ENCODE results near the gene EPSTI1. TPM values are rescaled to one million over a fixed set of nuclear protein-coding genes. Genes with fewer than 3 reads are reported as not detected.

Gene EPSTI1
- total RNA-seq, 1 donor from 2014 or later: 121 TPM

DNA sequence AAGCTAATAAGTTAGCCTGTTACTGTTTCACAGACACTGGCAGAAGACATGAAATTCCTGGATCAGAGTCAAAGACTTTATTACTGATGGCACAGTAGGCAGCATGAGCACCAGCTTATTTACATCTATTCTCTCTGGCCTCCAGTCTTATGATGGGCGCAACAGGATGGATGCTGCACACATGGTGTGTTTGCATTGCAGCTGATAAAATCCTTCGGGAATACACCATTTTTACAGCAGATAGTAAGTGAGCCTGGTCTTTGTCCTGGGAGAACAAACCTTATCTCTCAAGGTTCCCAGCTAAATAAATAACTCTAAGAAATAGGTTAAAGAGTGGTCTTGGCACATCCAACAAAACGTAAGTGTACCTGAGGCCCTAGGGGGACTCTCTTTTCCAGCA, 16.0 kb downstream of the EPSTI1 start:
- intact Hi-C loops (cut with micrococcal nuclease): no loop called here

GRCh38 chr13:42973581-42973980, 18.5 kb downstream of the EPSTI1 start:
- intact Hi-C loops (cut with micrococcal nuclease): no loop called here

- intact Hi-C loops (cut with micrococcal nuclease): no loop called here
These were observed 20.2 kb downstream of the EPSTI1 start for GRCh38 chr13:42971691-42972347.

DNA sequence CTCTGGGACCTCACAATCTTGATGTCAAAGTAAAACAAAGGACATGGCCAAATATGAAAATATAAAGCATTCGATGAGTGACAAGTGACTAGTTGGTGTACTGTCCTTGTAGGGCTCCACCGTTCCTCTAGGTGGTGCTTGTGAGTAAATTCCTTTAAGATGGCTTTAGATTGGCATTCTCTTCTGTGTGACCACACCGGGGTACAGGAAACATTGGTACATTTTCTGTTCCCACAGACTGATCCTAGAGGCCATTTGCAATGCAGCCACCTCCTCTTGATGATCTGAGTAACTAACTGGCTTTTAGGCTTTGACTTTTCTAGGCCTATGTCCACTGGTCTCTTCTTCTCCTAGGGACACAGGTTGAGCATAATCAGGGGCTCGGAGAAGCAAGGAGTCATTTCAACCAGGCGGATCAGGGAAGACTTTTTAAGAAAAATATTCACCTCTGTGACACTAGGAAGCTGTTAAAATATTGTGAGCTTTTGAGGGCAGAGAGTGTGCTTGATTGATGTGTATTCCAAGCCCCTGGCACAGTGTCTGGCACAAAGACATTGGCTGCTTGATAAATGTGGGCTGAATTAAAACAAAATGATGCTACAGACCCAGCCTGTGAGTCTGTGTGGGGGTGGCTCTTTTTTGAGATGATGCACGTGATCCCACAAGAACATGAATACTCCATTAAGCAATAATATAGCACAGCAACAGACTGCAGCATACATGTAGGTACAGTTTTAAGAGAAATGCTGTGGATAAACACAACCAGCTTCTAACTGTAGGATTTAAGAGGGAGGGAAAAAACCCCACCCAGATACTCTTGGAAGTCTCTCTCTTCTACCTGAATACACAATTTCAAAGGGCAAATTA, 21.0 kb downstream of the EPSTI1 start:
- intact Hi-C loops (cut with micrococcal nuclease): loop anchor here (1.0 kb wide), 3 partner anchors 19 to 903 kb away; no protein-coding TSS in a partner anchor

DNA sequence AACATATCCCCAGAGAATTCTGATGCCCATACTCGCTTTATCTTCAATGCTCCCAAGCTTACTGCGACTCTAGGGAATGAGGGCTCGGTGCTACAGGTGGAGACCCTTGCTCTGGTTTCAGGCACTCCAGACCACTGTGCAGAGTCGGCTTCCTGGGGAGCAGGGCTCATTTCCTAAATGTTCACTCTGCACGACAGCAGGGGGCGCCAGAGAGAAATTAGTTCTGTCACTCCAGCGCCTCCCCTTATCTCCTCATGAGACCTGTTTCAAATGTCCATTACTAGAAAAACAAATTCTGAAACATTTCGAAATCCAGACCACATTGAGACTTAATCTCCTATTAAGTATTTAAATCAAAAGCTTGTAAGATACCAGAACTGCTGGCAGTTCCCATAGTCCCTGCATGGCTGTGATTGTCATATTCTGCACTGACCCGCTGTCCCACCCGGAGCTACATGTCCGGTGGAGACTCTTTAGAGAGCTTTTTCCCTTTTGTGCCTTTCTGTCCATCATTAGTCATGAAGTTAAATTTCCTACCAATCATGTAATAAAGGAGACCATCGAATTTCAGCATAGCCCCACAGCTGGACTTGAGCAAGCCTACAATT, 22.4 kb downstream of the EPSTI1 start:
- intact Hi-C loops (cut with micrococcal nuclease): loop anchor here (1.0 kb wide), 8 partner anchors 21 to 905 kb away; partner anchors contain the start of gene DNAJC15

- intact Hi-C loops (cut with micrococcal nuclease): loop anchor here (1.0 kb wide), 5 partner anchors 54 to 835 kb away; partner anchors contain the start of gene DNAJC15
These were observed 23.1 kb downstream of the EPSTI1 start for GRCh38 chr13:42968906-42969305.

DNA sequence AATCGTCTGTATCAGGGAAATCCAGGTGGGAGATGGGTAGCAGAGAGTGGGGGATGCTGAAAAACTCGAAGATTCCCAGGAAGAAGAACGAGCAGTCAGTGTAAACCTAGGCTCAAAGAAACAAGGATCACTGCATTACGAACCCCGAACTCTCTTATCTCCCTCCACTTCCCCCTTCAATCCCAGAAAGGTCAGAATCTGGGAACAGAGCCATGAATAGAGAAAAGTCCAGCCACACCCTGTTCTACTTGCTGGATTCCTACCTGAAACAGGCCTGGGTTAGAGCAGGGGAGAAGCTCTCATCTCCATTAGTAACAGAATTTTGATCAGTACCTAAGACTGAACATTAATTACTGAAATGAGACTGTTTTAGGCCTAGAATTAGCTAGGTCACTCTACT, 24.4 kb downstream of the EPSTI1 start:
- intact Hi-C loops (cut with micrococcal nuclease): no loop called here

- intact Hi-C loops (cut with micrococcal nuclease): no loop called here
These were observed 26.8 kb downstream of the EPSTI1 start for GRCh38 chr13:42965281-42965680.

GRCh38 chr13:42964761-42965161, 27.3 kb downstream of the EPSTI1 start:
- intact Hi-C loops (cut with micrococcal nuclease): no loop called here

DNA sequence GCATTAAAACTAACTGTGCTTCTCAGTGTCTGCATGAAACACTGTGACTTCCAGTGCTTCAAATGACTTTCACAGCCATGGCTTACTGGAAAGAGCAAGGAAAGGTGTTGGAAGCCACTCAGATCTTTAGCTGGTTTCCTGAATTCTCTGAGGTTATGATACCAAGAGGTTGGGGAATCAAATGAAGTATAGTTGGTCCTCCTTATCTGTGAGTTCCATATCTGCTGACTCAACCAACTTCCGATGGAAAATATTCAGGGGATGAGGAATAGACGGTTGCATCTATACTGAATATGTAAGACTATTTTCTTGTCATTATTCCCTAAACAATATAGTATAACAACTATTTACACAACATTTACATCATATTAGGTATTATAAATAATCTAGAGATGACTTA, 32.4 kb downstream of the EPSTI1 start:
- intact Hi-C loops (cut with micrococcal nuclease): no loop called here

GRCh38 chr13:42957881-42958280, 34.2 kb downstream of the EPSTI1 start:
- intact Hi-C loops (cut with micrococcal nuclease): no loop called here

- intact Hi-C loops (cut with micrococcal nuclease): no loop called here
These were observed 41.9 kb downstream of the EPSTI1 start for GRCh38 chr13:42950181-42950580.

GRCh38 chr13:42947925-42948324, 44.1 kb downstream of the EPSTI1 start:
- intact Hi-C loops (cut with micrococcal nuclease): loop anchor here (10.0 kb wide), 1 partner anchor 353 kb away; no protein-coding TSS in a partner anchor

- intact Hi-C loops (cut with micrococcal nuclease): loop anchor here (10.0 kb wide), 1 partner anchor 352 kb away; no protein-coding TSS in a partner anchor
These were observed 45.1 kb downstream of the EPSTI1 start for GRCh38 chr13:42946927-42947326.

DNA sequence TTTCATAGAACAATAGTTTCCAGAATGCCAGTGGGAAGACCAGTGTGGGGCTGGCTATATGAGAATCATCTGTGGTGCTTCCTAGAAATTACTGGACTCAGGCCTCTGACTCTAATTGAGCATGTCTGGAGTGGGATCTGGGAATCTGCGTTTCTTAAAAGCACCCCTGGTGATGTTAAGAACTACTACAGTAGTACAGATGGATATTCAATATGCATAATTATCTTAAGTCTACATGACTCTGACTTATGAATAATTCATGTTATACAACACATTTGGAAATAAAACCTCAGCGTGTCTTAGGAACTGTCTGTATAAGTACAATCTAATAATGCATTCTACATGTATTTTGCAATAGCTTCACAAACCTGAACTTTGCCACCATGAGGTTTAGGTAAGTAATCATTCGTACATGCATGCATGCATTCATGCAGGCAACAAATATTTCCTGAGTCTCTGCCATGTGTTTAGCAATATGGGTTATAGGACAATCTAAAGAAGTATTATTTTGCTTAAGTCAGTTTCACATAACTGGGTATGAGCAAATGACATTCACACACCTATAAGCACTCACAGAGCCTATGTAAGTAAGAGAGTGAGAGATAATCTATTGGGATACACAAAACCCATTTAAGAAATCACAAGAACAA, 62.0 kb downstream of the EPSTI1 start:
- intact Hi-C loops (cut with micrococcal nuclease): no loop called here

DNA sequence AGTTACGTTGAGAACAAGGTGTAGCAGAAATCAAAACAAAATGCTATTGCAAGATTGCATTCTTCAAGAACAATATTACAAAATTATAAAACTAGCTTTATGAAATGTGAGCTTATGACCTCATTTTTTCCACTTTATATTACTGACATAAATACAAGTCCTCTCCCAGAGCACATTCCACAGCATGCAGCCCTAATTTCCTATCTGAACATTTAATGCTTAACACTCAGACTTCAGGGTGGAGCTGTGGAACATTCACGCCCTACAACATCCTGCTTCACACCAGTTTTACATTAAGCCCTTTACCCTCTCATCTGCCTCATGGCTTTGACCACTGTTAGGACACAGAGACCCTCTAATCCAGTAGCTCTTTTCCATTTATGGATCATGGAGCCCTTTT, 65.5 kb downstream of the EPSTI1 start:
- intact Hi-C loops (cut with micrococcal nuclease): no loop called here

DNA sequence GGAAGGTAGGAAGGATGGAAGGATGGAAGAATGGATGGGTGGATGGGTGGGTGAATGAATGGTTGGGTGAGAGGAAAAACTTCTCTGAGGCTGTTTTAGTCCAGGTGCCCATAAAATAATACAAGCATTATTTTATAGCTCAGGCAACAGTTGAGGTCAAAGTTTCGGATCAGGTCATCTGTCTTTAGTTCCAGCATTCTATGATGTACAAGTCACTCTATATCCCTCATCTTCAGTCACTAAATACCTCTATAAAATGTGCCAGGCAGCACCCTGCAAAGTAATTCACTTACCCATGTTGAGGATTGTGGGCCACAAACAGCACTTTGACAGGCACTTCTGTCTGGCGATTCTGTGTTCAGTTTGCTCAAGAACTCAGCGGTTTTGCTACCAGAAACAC, 66.0 kb downstream of the EPSTI1 start:
- intact Hi-C loops (cut with micrococcal nuclease): no loop called here

- intact Hi-C loops (cut with micrococcal nuclease): no loop called here
These were observed 66.4 kb downstream of the EPSTI1 start for GRCh38 chr13:42925626-42926025.

DNA sequence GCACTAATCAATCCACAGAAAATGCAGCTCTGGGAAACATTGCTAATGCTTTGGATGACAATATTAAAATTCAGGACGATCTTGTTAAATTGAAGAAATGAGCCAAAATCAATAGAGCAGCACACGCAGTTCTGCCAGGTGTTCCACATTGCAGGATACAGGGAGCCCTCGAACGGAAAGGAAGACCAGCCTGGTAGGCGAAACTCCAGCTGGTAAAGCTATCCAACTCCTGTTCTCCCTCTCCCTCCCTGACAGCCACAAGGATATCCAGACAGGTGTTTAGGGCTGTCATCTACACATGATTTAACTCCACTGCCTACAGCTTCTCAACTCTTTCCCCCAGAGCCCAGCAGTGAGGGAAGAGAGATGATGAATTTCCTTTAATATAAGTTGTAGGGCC, 67.7 kb downstream of the EPSTI1 start:
- intact Hi-C loops (cut with micrococcal nuclease): no loop called here

DNA sequence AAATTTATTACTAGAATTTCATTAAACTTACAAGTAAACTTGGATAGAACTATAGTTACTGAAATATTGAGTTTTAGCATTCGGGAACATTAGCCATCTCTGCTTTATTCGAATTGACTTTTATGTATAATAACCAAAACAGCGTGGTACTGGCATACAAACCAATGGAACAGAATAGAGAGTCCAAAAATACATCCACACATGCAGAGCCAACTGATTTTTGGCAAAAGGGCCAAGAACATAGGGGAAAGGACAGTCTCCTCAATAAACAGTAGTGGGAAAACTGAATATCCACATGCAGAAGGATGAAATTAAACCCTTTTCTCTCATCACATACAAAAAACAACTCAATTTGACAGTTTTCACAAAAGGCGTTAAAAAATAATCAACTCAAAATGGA, 84.3 kb downstream of the EPSTI1 start:
- intact Hi-C loops (cut with micrococcal nuclease): no loop called here

- intact Hi-C loops (cut with micrococcal nuclease): no loop called here
These were observed 85.8 kb downstream of the EPSTI1 start for GRCh38 chr13:42906257-42906656.
